CD8-positive, alpha-beta memory T cell (primary cell): ENCODE measurements around the gene RBMS1. TPM values are rescaled to one million over a fixed set of nuclear protein-coding genes. Genes with fewer than 3 reads are reported as not detected.

ENCODE experiments used
- CTCF ChIA-PET: fragments of 350-600 bp; sonication (Branson Sonifier 250); formaldehyde crosslinking; loops from one replicate; lab custom pipeline; 2021; ENCODE audit warnings: antibody characterized with exemption; lab: Charles Lee
- POLR2A ChIA-PET: fragments of 350-600 bp; sonication (Branson Sonifier 250); formaldehyde crosslinking; loops from one replicate; lab custom pipeline; 2021; ENCODE audit warnings: antibody characterized with exemption; lab: Charles Lee
- DNase-seq, 5 donors: peaks; one replicate each; pipeline versions ENCODE4 v3.0.0 to v3.0.0-alpha.2; 2020 to 2022; ENCODE audit warnings: mixed read lengths in 1 of 5
- H3K27ac ChIP-seq: one replicate; pipeline ENCODE4 v1.7.0; 2013; ENCODE audit warnings: low read depth, mild to moderate bottlenecking, low read length, moderate library complexity
- H3K27me3 ChIP-seq: 2 replicates; pipeline ENCODE4 v1.7.0; 2013; ENCODE audit warnings: low read length, mild to moderate bottlenecking; ENCODE audit not compliant: insufficient read depth, poor library complexity, severe bottlenecking
- H3K36me3 ChIP-seq: 2 replicates; pipeline ENCODE4 v1.7.0; 2013; ENCODE audit warnings: mild to moderate bottlenecking, low read length, moderate library complexity; ENCODE audit not compliant: insufficient read depth
- H3K4me1 ChIP-seq: 2 replicates; pipeline ENCODE4 v1.7.0; 2013; ENCODE audit warnings: mild to moderate bottlenecking, low read length, moderate library complexity; ENCODE audit not compliant: insufficient read depth
- H3K4me3 ChIP-seq: 2 replicates; pipeline ENCODE4 v1.7.0; 2013; ENCODE audit warnings: mild to moderate bottlenecking, low read length
- H3K9me3 ChIP-seq: 2 replicates; pipeline ENCODE4 v1.7.0; 2013; ENCODE audit warnings: mild to moderate bottlenecking, low read length
- H3K27ac Mint-ChIP-seq, 8 donors: one replicate each; pipeline ENCODE4 v1.8.0; 2020 to 2021; ENCODE audit warnings: mixed read lengths in 8 of 8, mild to moderate bottlenecking in 6 of 8, inconsistent platforms in 3 of 8, moderate library complexity in 3 of 8
- H3K27me3 Mint-ChIP-seq, 2 donors: one replicate each; pipeline ENCODE4 v1.8.0; 2020 to 2021; ENCODE audit warnings: mixed read lengths in 2 of 2, mild to moderate bottlenecking in 1 of 2, moderate library complexity in 1 of 2
- H3K36me3 Mint-ChIP-seq, 3 donors: one replicate each; pipeline ENCODE4 v1.8.0; 2020 to 2021; ENCODE audit warnings: mixed read lengths in 3 of 3, inconsistent platforms in 1 of 3, mild to moderate bottlenecking in 1 of 3
- H3K4me1 Mint-ChIP-seq, 3 donors: one replicate each; pipeline ENCODE4 v1.8.0; 2020 to 2021; ENCODE audit warnings: mixed read lengths in 3 of 3, inconsistent platforms in 1 of 3, mild to moderate bottlenecking in 1 of 3
- H3K4me3 Mint-ChIP-seq, 7 donors: one replicate each; pipeline ENCODE4 v1.8.0; 2020 to 2021; ENCODE audit warnings: mixed read lengths in 7 of 7, mild to moderate bottlenecking in 6 of 7, moderate library complexity in 4 of 7, inconsistent platforms in 2 of 7
- H3K9me3 Mint-ChIP-seq, 5 donors: one replicate each; pipeline ENCODE4 v1.8.0; 2020 to 2022; ENCODE audit warnings: mixed read lengths in 5 of 5, mild to moderate bottlenecking in 3 of 5, moderate library complexity in 2 of 5, inconsistent platforms in 1 of 5
- polyA plus RNA-seq: library from polyadenylated mRNA; unstranded; fragments of 300-500 nt; fragmentation: Illumina TruSeq; gene quantifications from one replicate; pipeline ENCODE4 v1.2.3, GENCODE V29; 2021
- total RNA-seq, 2 experiments: library from RNA; stranded (reverse); gene quantifications; one replicate each; pipeline ENCODE4 v1.2.3, GENCODE V29; 2021

Gene RBMS1
- total and polyA plus RNA-seq, 3 experiments from 2014 or later = 48.8 to 130 (median 50.3) TPM

GRCh38 chr2:160522951-160523710, 29.5 kb upstream of the RBMS1 start:
- no peaks in the 10 kb centered on the region for H3K9me3 ChIP-seq
- ChIA-PET CTCF (interaction anchor here (1.0 kb wide), 1 partner anchor 11 kb away, joined by 7 read pairs; no protein-coding TSS in a partner anchor), POLR2A (no interaction called here)
- no peaks in the 10 kb centered on the region for H3K36me3 Mint-ChIP-seq
- H3K4me3 ChIP-seq = no peak overlapping the region
- no peak for DNase-seq
- H3K36me3 ChIP-seq = no peaks in the 10 kb centered on the region
- H3K4me1 Mint-ChIP-seq = peaks cover 0 to 2% (median 0%) of the 10 kb centered on the region in 3 donors
- no peaks in the 10 kb centered on the region for H3K27me3 ChIP-seq
- no peaks in the 10 kb centered on the region for H3K9me3 Mint-ChIP-seq
- no peaks in the 10 kb centered on the region for H3K4me1 ChIP-seq
- no peak overlapping the region for H3K27ac ChIP-seq
- no peaks in the 10 kb centered on the region for H3K27me3 Mint-ChIP-seq
- no peak overlapping the region for H3K4me3 Mint-ChIP-seq
- H3K27ac Mint-ChIP-seq = no peak overlapping the region

- POLR2A ChIA-PET = no interaction called here
- no peak overlapping the region for H3K4me3 ChIP-seq
- H3K27me3 ChIP-seq = no peaks in the 10 kb centered on the region
- no peaks in the 10 kb centered on the region for H3K27me3 Mint-ChIP-seq
- no peak overlapping the region for H3K27ac Mint-ChIP-seq
- no peaks in the 10 kb centered on the region for H3K9me3 ChIP-seq
- DNase-seq = no peak
- H3K4me1 ChIP-seq = no peaks in the 10 kb centered on the region
- no peaks in the 10 kb centered on the region for H3K9me3 Mint-ChIP-seq
- H3K36me3 Mint-ChIP-seq = no peaks in the 10 kb centered on the region
- CTCF ChIA-PET = no interaction called here
- H3K36me3 ChIP-seq = no peaks in the 10 kb centered on the region
- H3K4me1 Mint-ChIP-seq = peaks cover 14 to 28% (median 27%) of the 10 kb centered on the region in 3 donors
- no peak overlapping the region for H3K4me3 Mint-ChIP-seq
- no peak overlapping the region for H3K27ac ChIP-seq
Observed at GRCh38 chr2:160517731-160518130, 24.1 kb upstream of the RBMS1 start.

- Mint-ChIP-seq H3K4me3 (peak overlapping the region in 4 of 7 donors; percentile 7 to 37 (median 29)), H3K36me3 (no peaks in the 10 kb centered on the region), H3K9me3 (no peaks in the 10 kb centered on the region), H3K27me3 (no peaks in the 10 kb centered on the region), H3K27ac (peak overlapping the region in 6 of 8 donors; percentile 6 to 90 (median 56)), H3K4me1 (peaks cover 14 to 28% (median 27%) of the 10 kb centered on the region in 3 donors)
- POLR2A ChIA-PET = interaction anchor here (0.6 kb wide), 1 partner anchor 66 kb away, joined by 3 read pairs; no protein-coding TSS in a partner anchor
- H3K36me3 ChIP-seq = no peaks in the 10 kb centered on the region
- H3K27ac ChIP-seq = no peak overlapping the region
- H3K4me3 ChIP-seq = no peak overlapping the region
- CTCF ChIA-PET = no interaction called here
- no peaks in the 10 kb centered on the region for H3K27me3 ChIP-seq
- no peak for DNase-seq
- H3K4me1 ChIP-seq = no peaks in the 10 kb centered on the region
- H3K9me3 ChIP-seq = no peaks in the 10 kb centered on the region
Observed at GRCh38 chr2:160516547-160517365, 23.1 kb upstream of the RBMS1 start.

GRCh38 chr2:160515120-160515519, 21.5 kb upstream of the RBMS1 start:
- Histone ChIP-seq H3K4me3 (no peak overlapping the region), H3K4me1 (no peaks in the 10 kb centered on the region), H3K9me3 (no peaks in the 10 kb centered on the region), H3K36me3 (no peaks in the 10 kb centered on the region), H3K27ac (no peak overlapping the region), H3K27me3 (no peaks in the 10 kb centered on the region)
- ChIA-PET CTCF (interaction anchor here (1.4 kb wide), 1 partner anchor 23 kb away, joined by 3 read pairs; no protein-coding TSS in a partner anchor), POLR2A (no interaction called here)
- Mint-ChIP-seq H3K9me3 (no peaks in the 10 kb centered on the region), H3K27ac (peak overlapping the region in 2 of 8 donors; percentile 7 to 79), H3K4me3 (no peak overlapping the region), H3K4me1 (peaks cover 14 to 28% (median 27%) of the 10 kb centered on the region in 3 donors), H3K27me3 (no peaks in the 10 kb centered on the region), H3K36me3 (no peaks in the 10 kb centered on the region)
- DNase-seq = no peak

- Mint-ChIP-seq H3K27me3 (no peaks in the 10 kb centered on the region), H3K36me3 (no peaks in the 10 kb centered on the region), H3K27ac (no peak overlapping the region), H3K9me3 (no peaks in the 10 kb centered on the region), H3K4me3 (no peak overlapping the region), H3K4me1 (peaks cover 17 to 31% (median 31%) of the 10 kb centered on the region in 3 donors)
- Histone ChIP-seq H3K9me3 (no peaks in the 10 kb centered on the region), H3K36me3 (no peaks in the 10 kb centered on the region), H3K4me1 (no peaks in the 10 kb centered on the region), H3K27me3 (no peaks in the 10 kb centered on the region), H3K4me3 (no peak overlapping the region), H3K27ac (no peak overlapping the region)
- CTCF ChIA-PET = no interaction called here
- POLR2A ChIA-PET = no interaction called here
- no peak for DNase-seq
Observed at GRCh38 chr2:160513120-160513519, 19.5 kb upstream of the RBMS1 start.

- DNase-seq = no peak
- H3K27me3 Mint-ChIP-seq = no peaks in the 10 kb centered on the region
- POLR2A ChIA-PET = no interaction called here
- no peak overlapping the region for H3K27ac ChIP-seq
- no peaks in the 10 kb centered on the region for H3K27me3 ChIP-seq
- H3K27ac Mint-ChIP-seq = no peak overlapping the region
- CTCF ChIA-PET = interaction anchor here (1.8 kb wide), 1 partner anchor 10 kb away, joined by 7 read pairs; no protein-coding TSS in a partner anchor
- no peaks in the 10 kb centered on the region for H3K36me3 ChIP-seq
- H3K36me3 Mint-ChIP-seq = no peaks in the 10 kb centered on the region
- H3K9me3 ChIP-seq = no peaks in the 10 kb centered on the region
- no peaks in the 10 kb centered on the region for H3K4me1 ChIP-seq
- H3K4me3 ChIP-seq = no peak overlapping the region
- no peaks in the 10 kb centered on the region for H3K9me3 Mint-ChIP-seq
- peaks cover 21 to 36% (median 33%) of the 10 kb centered on the region in 3 donors for H3K4me1 Mint-ChIP-seq
- no peak overlapping the region for H3K4me3 Mint-ChIP-seq
Observed at GRCh38 chr2:160512491-160512890, 18.9 kb upstream of the RBMS1 start.

- no peak overlapping the region for H3K27ac ChIP-seq
- Mint-ChIP-seq H3K4me3 (no peak overlapping the region), H3K36me3 (no peaks in the 10 kb centered on the region), H3K27me3 (no peaks in the 10 kb centered on the region), H3K4me1 (peaks cover 24 to 36% (median 33%) of the 10 kb centered on the region in 3 donors), H3K9me3 (no peaks in the 10 kb centered on the region), H3K27ac (peak overlapping the region in 1 of 8 donors; percentile 40)
- H3K36me3 ChIP-seq = no peaks in the 10 kb centered on the region
- H3K9me3 ChIP-seq = no peaks in the 10 kb centered on the region
- no peak overlapping the region for H3K4me3 ChIP-seq
- POLR2A ChIA-PET = no interaction called here
- no peak for DNase-seq
- peaks cover 11% of the 10 kb centered on the region for H3K4me1 ChIP-seq
- CTCF ChIA-PET = no interaction called here
- H3K27me3 ChIP-seq = no peaks in the 10 kb centered on the region
Observed at GRCh38 chr2:160510617-160511016, 17.0 kb upstream of the RBMS1 start.

GRCh38 chr2:160509016-160509415, 15.4 kb upstream of the RBMS1 start:
- Mint-ChIP-seq H3K36me3 (no peaks in the 10 kb centered on the region), H3K4me1 (peaks cover 26 to 29% (median 29%) of the 10 kb centered on the region in 3 donors), H3K27ac (no peak overlapping the region), H3K4me3 (no peak overlapping the region), H3K9me3 (no peaks in the 10 kb centered on the region), H3K27me3 (no peaks in the 10 kb centered on the region)
- Histone ChIP-seq H3K4me3 (no peak overlapping the region), H3K9me3 (no peaks in the 10 kb centered on the region), H3K27me3 (no peaks in the 10 kb centered on the region), H3K27ac (no peak overlapping the region), H3K36me3 (no peaks in the 10 kb centered on the region), H3K4me1 (peaks cover 11% of the 10 kb centered on the region)
- ChIA-PET POLR2A (no interaction called here), CTCF (interaction anchor here (1.2 kb wide), 1 partner anchor 80 kb away, joined by 3 read pairs; no protein-coding TSS in a partner anchor)
- no peak for DNase-seq
